ENCODE measurements around the gene TRPV2. TPM values are rescaled to one million over a fixed set of nuclear protein-coding genes. Genes with fewer than 3 reads are reported as not detected.
A peak's percentile ranks its signal among the peaks of the same experiment; 100 is the strongest.

TRPV2 gene
- total RNA-seq, 1 donor from 2014 or later: 31.0 TPM

- peak; percentile 46 for DNase-seq (ENCODE audit: low spot score)
Measured at GRCh38 chr17:16477255-16477654, 61.9 kb downstream of the TRPV2 start.

GRCh38 chr17:16477666-16478065 is 62.3 kb downstream of the TRPV2 start:
- no peak for DNase-seq (ENCODE audit: low spot score)

DNA sequence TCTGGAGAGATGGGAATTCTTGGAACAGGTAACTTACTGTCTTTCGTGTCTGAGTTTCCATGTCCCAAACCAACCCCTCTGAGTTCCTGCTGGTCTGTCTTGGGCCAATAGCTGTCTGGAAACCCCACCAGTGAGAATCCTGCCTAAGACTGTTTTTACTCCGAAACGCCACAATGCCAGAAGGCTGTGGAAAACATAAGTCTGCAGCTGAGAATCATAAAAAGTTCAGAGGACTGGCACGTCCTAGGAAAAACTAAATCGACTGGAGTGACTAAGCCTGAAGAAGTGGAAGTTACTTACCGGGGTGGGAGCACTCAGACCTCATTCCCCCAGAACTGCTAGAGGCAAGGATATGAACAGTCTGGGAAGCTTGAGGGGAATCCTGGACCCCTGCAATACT is 63.3 kb downstream of the TRPV2 start:
- DNase-seq (ENCODE audit: low spot score): no peak

- DNase-seq (ENCODE audit: low spot score): no peak
Measured at GRCh38 chr17:16479264-16479663, 63.9 kb downstream of the TRPV2 start.

GRCh38 chr17:16480995-16481394 is 65.6 kb downstream of the TRPV2 start:
- no peak for DNase-seq (ENCODE audit: low spot score)

DNA sequence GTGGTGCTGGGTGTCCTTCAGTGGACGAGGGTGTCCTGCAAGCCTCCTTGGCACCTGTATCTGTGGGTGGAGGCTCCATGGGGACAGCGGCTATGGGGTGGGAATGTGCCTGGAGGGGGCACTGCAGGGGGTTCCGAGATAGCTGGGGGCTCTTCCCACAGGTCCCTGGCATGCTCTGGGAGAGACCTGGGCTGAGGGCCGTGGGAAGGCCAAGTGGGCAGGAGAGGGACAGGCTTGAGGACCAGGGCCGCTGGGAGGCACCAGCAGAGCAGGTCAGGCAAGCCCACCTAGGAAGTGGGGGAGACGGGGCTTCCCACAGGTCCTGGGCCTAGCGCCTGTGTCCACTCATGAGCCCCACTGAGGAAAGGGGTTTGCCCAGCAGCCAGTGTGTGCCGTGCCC is 66.9 kb downstream of the TRPV2 start:
- DNase-seq (ENCODE audit: low spot score): no peak

DNA sequence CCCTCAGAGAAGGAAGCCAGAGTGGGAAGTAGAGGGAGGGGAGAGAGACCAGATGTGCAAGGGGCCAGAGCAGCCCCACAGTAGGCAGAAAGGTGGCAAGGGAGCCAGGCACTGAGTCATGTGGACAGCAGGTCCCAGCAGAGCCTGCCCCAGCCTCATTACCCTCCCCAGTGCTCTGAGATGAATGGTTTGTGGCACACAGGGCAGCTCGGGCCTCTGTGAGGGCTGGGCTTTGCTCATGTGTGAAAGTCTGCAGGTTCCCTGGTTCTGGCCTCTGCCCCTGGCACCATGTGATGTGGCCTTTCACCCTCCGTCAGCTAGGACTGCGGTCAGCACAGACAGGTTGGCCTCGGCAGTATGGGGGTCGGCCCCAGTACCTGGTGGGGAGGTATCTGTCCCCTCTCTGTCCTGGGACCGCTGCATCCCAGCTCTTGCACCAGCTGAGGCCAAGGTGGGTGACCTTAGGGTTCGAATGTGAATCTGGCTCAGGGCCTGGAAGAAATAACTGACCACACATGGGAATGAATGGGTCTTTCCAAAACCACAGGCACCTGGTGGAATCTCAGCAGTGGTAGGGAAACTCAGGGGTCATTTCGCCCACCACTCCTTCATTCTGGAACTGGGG is 67.8 kb downstream of the TRPV2 start:
- no peak for DNase-seq (ENCODE audit: low spot score)

DNA sequence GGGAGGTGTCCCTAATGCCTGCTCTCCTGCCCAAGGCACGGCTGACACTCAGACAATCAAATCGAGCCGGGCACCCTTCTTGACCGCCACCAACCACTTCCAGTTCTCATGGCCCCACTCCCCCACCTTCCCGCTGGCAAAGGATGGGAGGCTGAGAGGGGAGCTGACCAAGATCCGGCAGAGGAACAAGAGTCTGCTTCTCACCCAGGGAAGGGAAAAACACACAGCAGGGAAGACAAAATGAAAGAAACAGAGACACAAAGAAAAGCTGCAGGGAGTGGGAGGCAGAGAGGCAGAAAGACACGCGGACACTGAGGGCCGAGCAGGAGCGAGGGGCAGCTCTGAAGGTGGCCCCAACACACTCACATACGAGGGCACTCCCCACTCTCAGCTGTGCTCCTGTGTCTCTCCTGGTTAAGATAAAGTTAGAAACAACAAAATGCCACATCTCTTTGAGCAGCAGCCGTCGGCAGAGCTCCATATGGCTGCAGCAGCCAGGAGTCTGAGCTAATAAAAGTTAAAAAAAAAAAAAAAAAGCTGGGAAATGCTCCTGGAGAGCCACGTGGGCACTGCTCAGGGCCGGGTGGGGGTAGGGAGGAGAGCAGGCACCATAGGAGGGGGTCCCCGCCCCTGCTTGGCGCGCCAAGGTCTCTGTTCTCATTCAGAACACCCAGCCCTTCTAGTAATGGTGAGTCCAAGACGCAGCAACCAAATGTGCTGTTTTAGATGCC is 69.2 kb downstream of the TRPV2 start:
- DNase-seq (ENCODE audit: low spot score): no peak

Other genes with a start within 250 kb of the TRPV2 start
- 139 TPM for gene NCOR1, start 200.0 kb upstream of the TRPV2 start, total RNA-seq
- 23.5 TPM for gene PIGL, start 198.4 kb upstream of the TRPV2 start, total RNA-seq
- gene CENPV, start 62.1 kb upstream of the TRPV2 start, total RNA-seq: 37.8 TPM
- 2,437 TPM for gene UBB, start 34.5 kb upstream of the TRPV2 start, total RNA-seq
- gene LRRC75A, start 76.6 kb downstream of the TRPV2 start, total RNA-seq: 7.0 TPM
- gene ZNF287, start 153.6 kb downstream of the TRPV2 start, total RNA-seq: 7.7 TPM
- 4.4 TPM for gene ZNF624, start 238.3 kb downstream of the TRPV2 start, total RNA-seq

Measured in mucosa of gallbladder (tissue), 1 donor.